WTC11 (cell line): ENCODE measurements around the gene CNTN1.

Experiments used
- CREB1 ChIP-seq: sonication (generic); formaldehyde crosslinking; IDR thresholded peaks from 2 replicates; pipeline ENCODE4 v1.8.0; 2023; ENCODE audit warnings: mild to moderate bottlenecking, missing genetic modification reagents
- ELF4 ChIP-seq: sonication (generic); formaldehyde crosslinking; IDR thresholded peaks from 2 replicates; pipeline ENCODE4 v1.8.1; 2022; ENCODE audit warnings: low read depth, mild to moderate bottlenecking, moderate library complexity, missing genetic modification reagents
- JUN ChIP-seq: sonication (generic); formaldehyde crosslinking; IDR thresholded peaks from 2 replicates; pipeline ENCODE4 v1.8.0; 2023; ENCODE audit warnings: mild to moderate bottlenecking, missing genetic modification reagents
- RELA ChIP-seq: sonication (generic); formaldehyde crosslinking; IDR thresholded peaks from 2 replicates; pipeline ENCODE4 v1.8.1; 2022; ENCODE audit warnings: missing genetic modification reagents, mild to moderate bottlenecking, borderline replicate concordance
- SMAD4 ChIP-seq: sonication (generic); formaldehyde crosslinking; IDR thresholded peaks from 2 replicates; pipeline ENCODE4 v1.8.0; 2022; ENCODE audit warnings: mild to moderate bottlenecking, missing genetic modification reagents
- SP1 ChIP-seq: sonication (generic); formaldehyde crosslinking; conservative IDR thresholded peaks from 2 replicates; pipeline ENCODE4 v1.8.1; 2022; ENCODE audit warnings: missing genetic modification reagents
- ZNF219 ChIP-seq: sonication (generic); formaldehyde crosslinking; IDR thresholded peaks from 2 replicates; pipeline ENCODE4 v1.8.0; 2023; ENCODE audit warnings: missing genetic modification reagents, mild to moderate bottlenecking, borderline replicate concordance
- TF ChIP-seq, protein P1 (sequence below): fragments of 200-600 bp; IDR thresholded peaks from 2 replicates; pipeline ENCODE4 v1.8.0; 2022; ENCODE audit warnings: antibody characterized with exemption
- TF ChIP-seq, protein P2 (sequence below): sonication (generic); formaldehyde crosslinking; IDR thresholded peaks from 2 replicates; pipeline ENCODE4 v1.8.0; 2022; ENCODE audit warnings: missing genetic modification reagents

DNA sequence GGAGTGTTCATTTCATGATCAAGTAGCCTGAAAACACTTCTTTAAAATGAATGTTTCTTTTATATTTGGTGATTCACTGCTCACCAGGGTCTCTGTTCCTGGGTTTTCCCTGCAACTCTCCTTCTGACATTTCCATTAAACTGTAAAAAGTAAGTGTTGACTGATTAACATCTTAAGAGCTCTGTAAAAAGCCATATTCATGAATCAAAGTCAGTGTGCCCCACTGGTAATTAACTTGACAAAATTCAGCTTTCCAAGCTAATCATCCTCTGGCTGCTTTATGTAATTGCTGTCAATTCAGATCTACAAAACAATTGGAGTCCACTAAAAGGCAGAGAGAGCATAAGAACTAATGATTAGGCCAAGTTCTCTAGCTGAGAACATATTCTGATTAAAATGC, 41.6 kb downstream of the CNTN1 start:
- TF ChIP-seq JUN, result no peak
- TF ChIP-seq, protein P1, sequence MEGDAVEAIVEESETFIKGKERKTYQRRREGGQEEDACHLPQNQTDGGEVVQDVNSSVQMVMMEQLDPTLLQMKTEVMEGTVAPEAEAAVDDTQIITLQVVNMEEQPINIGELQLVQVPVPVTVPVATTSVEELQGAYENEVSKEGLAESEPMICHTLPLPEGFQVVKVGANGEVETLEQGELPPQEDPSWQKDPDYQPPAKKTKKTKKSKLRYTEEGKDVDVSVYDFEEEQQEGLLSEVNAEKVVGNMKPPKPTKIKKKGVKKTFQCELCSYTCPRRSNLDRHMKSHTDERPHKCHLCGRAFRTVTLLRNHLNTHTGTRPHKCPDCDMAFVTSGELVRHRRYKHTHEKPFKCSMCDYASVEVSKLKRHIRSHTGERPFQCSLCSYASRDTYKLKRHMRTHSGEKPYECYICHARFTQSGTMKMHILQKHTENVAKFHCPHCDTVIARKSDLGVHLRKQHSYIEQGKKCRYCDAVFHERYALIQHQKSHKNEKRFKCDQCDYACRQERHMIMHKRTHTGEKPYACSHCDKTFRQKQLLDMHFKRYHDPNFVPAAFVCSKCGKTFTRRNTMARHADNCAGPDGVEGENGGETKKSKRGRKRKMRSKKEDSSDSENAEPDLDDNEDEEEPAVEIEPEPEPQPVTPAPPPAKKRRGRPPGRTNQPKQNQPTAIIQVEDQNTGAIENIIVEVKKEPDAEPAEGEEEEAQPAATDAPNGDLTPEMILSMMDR, result no peak
- no peak for TF ChIP-seq ZNF219 (CRISPR knock-in tag)
- TF ChIP-seq SP1 (CRISPR knock-in tag), result no peak
- TF ChIP-seq RELA (CRISPR knock-in tag), result no peak
- TF ChIP-seq SMAD4 (CRISPR knock-in tag), result no peak
- TF ChIP-seq CREB1, result no peak
- TF ChIP-seq ELF4, result no peak
- TF ChIP-seq, protein P2, sequence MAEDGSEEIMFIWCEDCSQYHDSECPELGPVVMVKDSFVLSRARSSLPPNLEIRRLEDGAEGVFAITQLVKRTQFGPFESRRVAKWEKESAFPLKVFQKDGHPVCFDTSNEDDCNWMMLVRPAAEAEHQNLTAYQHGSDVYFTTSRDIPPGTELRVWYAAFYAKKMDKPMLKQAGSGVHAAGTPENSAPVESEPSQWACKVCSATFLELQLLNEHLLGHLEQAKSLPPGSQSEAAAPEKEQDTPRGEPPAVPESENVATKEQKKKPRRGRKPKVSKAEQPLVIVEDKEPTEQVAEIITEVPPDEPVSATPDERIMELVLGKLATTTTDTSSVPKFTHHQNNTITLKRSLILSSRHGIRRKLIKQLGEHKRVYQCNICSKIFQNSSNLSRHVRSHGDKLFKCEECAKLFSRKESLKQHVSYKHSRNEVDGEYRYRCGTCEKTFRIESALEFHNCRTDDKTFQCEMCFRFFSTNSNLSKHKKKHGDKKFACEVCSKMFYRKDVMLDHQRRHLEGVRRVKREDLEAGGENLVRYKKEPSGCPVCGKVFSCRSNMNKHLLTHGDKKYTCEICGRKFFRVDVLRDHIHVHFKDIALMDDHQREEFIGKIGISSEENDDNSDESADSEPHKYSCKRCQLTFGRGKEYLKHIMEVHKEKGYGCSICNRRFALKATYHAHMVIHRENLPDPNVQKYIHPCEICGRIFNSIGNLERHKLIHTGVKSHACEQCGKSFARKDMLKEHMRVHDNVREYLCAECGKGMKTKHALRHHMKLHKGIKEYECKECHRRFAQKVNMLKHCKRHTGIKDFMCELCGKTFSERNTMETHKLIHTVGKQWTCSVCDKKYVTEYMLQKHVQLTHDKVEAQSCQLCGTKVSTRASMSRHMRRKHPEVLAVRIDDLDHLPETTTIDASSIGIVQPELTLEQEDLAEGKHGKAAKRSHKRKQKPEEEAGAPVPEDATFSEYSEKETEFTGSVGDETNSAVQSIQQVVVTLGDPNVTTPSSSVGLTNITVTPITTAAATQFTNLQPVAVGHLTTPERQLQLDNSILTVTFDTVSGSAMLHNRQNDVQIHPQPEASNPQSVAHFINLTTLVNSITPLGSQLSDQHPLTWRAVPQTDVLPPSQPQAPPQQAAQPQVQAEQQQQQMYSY (CRISPR knock-in tag), result no peak
